Small intestine (tissue), 7 donors: ENCODE measurements around the gene IQCN. TPM values are rescaled to one million over a fixed set of nuclear protein-coding genes. Genes with fewer than 3 reads are reported as not detected.

Experiments used
- DNase-seq, 2 donors: peaks; one replicate each; pipeline versions ENCODE4 v3.0.0 to v3.0.0-alpha.2; 2013
- FAIRE-seq: peaks from 2 replicates; lab custom pipeline; 2012; peaks lifted over from hg19 to GRCh38; lab: Jason Lieb, UNC
- H3K27ac ChIP-seq, 3 donors: one replicate each; pipeline ENCODE4 v1.5.1; 2013; ENCODE audit warnings: low read length in 2 of 3, mild to moderate bottlenecking in 2 of 3, control low read depth in 1 of 3, inconsistent platforms in 1 of 3, low read depth in 1 of 3, moderate library complexity in 1 of 3
- H3K27me3 ChIP-seq, 3 donors: one replicate each; pipeline ENCODE4 v1.6.1; 2013; ENCODE audit warnings: low read length in 3 of 3, inconsistent platforms in 1 of 3; ENCODE audit not compliant: control insufficient read depth in 3 of 3, insufficient read depth in 3 of 3
- H3K36me3 ChIP-seq, 3 donors: one replicate each; pipeline ENCODE4 v1.6.1; 2013; ENCODE audit warnings: low read length in 3 of 3, inconsistent platforms in 1 of 3, low read depth in 1 of 3, mild to moderate bottlenecking in 1 of 3, moderate library complexity in 1 of 3; ENCODE audit not compliant: control insufficient read depth in 3 of 3, insufficient read depth in 2 of 3
- H3K4me1 ChIP-seq, 3 donors: one replicate each; pipeline ENCODE4 v1.6.1; 2013; ENCODE audit warnings: low read length in 2 of 3, inconsistent platforms in 1 of 3, low read depth in 1 of 3, mild to moderate bottlenecking in 1 of 3, moderate library complexity in 1 of 3; ENCODE audit not compliant: control insufficient read depth in 3 of 3, insufficient read depth in 2 of 3
- H3K4me3 ChIP-seq, 3 donors: one replicate each; pipeline ENCODE4 v1.5.1; 2013; ENCODE audit warnings: low read length in 3 of 3, control low read depth in 1 of 3, inconsistent platforms in 1 of 3, low read depth in 1 of 3, mild to moderate bottlenecking in 1 of 3, moderate library complexity in 1 of 3
- H3K9me3 ChIP-seq, 2 donors: one replicate each; pipeline ENCODE4 v1.6.1; 2013; ENCODE audit warnings: low read depth in 1 of 2, low read length in 1 of 2; ENCODE audit not compliant: control insufficient read depth in 2 of 2, insufficient read depth in 1 of 2
- WGBS, 3 donors: extraction: QIAGEN DNeasy Blood & Tissue Kit; methylation state at CpG; one replicate each; pipeline ENCODE4 v1.1.7; 2013; 5-methylcytosine and 5-hydroxymethylcytosine counted together
- polyA plus RNA-seq, 4 donors: library from polyadenylated mRNA; stranded (reverse) in 3 of 4; unstranded in 1 of 4; fragments of 200-250 nt in 3 of 4; fragments of 120-200 nt in 1 of 4; gene quantifications; one replicate each; pipeline versions ENCODE4 v1.2.1 to v1.2.3, GENCODE V29; 2013
- donor health status: healthy with polysubstance abuse.
- donor health status: control.
- donor health status: control.
- donor health status: Bipolar disorder and iron deficiency.
- donor health status: healthy.

The IQCN gene
- polyA plus RNA-seq, 4 donors: 1.5 to 15.2 (median 4.9) TPM

GRCh38 chr19:18281082-18282020 lies 7.1 kb upstream of the IQCN start, which contains the start of gene JUND:
JUND (minus strand) TSS chr19:18281622; CDS start chr19:18281484, 138 bp downstream.
- Histone ChIP-seq H3K27me3 (no peaks in the 10 kb centered on the region), H3K36me3 (peaks cover 3 to 33% (median 9%) of the 10 kb centered on the region in 3 donors), H3K4me1 (peaks cover 0 to 34% (median 4%) of the 10 kb centered on the region in 3 donors), H3K4me3 (peak within 1 kb of the TSS; percentile 93 to 99 (median 98)), H3K9me3 (peaks cover 0 to 3% of the 10 kb centered on the region in 2 donors), H3K27ac (peak within 1 kb of the TSS; percentile 98 to 100 (median 100))
- FAIRE-seq: no peak
- WGBS, 3 donors: 0% methylated on average over 44 to 138 of the region's 138 CpGs
- peak; percentile 96 to 100 for DNase-seq

- peaks cover 0 to 3% of the 10 kb centered on the region in 2 donors for H3K9me3 ChIP-seq
- H3K36me3 ChIP-seq: peaks cover 3 to 42% (median 9%) of the 10 kb centered on the region in 3 donors
- DNase-seq (peak; percentile 83 to 85), FAIRE-seq (no peak)
- H3K27ac ChIP-seq: peak overlapping the region; percentile 93 to 100 (median 100)
- peaks cover 0 to 43% (median 3%) of the 10 kb centered on the region in 3 donors for H3K4me1 ChIP-seq
- 0 to 1% (median 1%) methylated on average over 34 to 111 of the region's 111 CpGs for WGBS, 3 donors
- peak overlapping the region; percentile 93 to 99 (median 98) for H3K4me3 ChIP-seq
- no peaks in the 10 kb centered on the region for H3K27me3 ChIP-seq
Measured at GRCh38 chr19:18280247-18281081, 6.2 kb upstream of the IQCN start.

DNA sequence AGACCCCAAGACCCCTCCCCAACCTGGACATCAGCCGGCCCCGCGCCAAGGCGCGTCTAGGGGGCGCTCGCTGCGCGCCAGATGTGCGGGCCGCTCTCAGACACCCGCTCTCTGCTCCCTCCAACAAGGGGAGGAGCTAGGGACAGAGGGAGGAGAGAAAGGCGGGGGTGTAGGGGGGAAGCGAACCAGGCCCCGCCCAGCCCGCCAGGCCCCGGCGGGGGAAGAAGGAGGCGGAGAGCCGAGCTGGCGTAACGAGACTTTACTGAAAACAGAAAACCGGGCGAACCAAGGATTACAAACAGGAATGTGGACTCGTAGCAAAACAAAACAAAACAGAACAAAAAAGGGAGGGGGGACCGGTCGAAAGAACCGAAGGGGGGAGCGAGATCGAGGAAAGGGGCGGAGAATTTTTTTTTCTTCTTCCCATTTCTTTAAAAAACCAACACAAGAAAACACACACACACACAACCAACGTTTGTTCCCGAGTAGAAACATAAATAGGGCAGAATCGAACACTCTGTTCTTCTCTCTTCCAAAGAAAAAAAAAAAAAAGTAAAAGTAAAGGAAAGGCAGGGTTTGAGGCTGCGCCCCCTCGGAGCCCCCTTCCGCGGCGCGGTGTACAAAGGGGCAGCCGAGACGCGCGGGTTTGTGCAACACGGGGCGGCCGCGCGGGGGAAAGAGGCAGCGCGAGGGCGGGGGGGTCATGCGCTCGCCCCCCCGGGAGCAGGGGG lies 5.4 kb upstream of the IQCN start:
- Histone ChIP-seq H3K4me1 (peaks cover 0 to 43% (median 2%) of the 10 kb centered on the region in 3 donors), H3K27ac (peak overlapping the region; percentile 93 to 100 (median 100)), H3K27me3 (no peaks in the 10 kb centered on the region), H3K36me3 (peaks cover 3 to 50% (median 9%) of the 10 kb centered on the region in 3 donors), H3K4me3 (peak overlapping the region; percentile 93 to 99 (median 98)), H3K9me3 (peaks cover 0 to 3% of the 10 kb centered on the region in 2 donors)
- 0 to 1% (median 1%) methylated on average over 44 to 55 of the region's 55 CpGs for WGBS, 3 donors
- FAIRE-seq: no peak
- peak; percentile 95 to 96 for DNase-seq

DNA sequence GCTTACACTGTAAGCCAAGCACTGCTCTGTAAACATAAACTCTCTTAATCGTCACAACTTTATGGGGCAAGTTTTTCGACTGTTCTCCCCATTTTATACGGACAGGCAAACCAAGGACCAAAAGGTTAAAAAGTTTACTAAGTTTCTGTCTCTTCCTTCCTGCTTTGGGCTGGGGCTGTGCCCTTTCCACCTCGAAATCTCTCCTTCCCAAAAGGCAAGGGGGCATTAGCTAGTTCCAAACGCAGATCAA lies 4.9 kb upstream of the IQCN start:
- WGBS, 3 donors: 0 to 3% (median 1%) methylated on average over 5 of the region's 5 CpGs
- Histone ChIP-seq H3K27me3 (no peaks in the 10 kb centered on the region), H3K9me3 (peaks cover 0 to 3% of the 10 kb centered on the region in 2 donors), H3K27ac (peak overlapping the region; percentile 93 to 100 (median 100)), H3K4me1 (peaks cover 0 to 45% (median 2%) of the 10 kb centered on the region in 3 donors), H3K4me3 (peak overlapping the region; percentile 46 to 99 (median 98)), H3K36me3 (peaks cover 3 to 53% (median 9%) of the 10 kb centered on the region in 3 donors)
- FAIRE-seq (no peak), DNase-seq (no peak)

GRCh38 chr19:18278521-18279265 lies 4.4 kb upstream of the IQCN start:
- H3K27me3 ChIP-seq: no peaks in the 10 kb centered on the region
- FAIRE-seq (no peak), DNase-seq (peak; percentile 53 to 71)
- H3K9me3 ChIP-seq: peaks cover 0 to 3% of the 10 kb centered on the region in 2 donors
- peaks cover 0 to 50% (median 2%) of the 10 kb centered on the region in 3 donors for H3K4me1 ChIP-seq
- WGBS, 3 donors: 52 to 57% (median 56%) methylated on average over 10 of the region's 10 CpGs
- peak overlapping the region; percentile 93 to 100 (median 100) for H3K27ac ChIP-seq
- peaks cover 3 to 58% (median 9%) of the 10 kb centered on the region in 3 donors for H3K36me3 ChIP-seq
- H3K4me3 ChIP-seq: peak overlapping the region; percentile 46 to 99 (median 98)

DNA sequence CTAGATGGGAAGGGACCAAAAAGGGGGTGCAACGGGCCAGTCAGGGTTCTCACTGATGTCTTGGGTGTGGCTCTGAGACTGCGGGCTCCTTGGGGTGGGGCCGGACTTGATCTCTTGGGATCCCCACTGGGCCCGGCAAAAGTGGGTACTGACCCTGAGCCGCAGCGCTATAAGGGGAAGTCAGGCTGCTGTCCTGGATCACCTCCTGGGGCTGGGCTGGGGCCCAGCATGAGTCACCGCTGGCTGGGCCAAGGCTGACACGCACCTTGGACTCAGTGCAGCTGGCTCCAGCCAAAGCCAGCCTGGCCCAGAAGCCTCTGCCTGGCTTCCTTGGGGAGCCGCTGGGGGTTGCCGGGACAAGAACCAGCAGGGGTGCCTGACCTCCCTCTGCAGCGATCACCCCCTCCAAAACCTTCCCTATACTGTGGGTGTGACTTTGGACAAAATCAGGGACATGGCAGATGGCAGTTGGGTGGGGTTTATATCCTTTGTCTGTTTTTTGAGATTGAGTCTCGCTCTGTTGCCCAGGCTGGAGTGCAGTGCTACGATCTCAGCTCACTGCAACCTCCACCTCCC lies 617 bp upstream of the IQCN start:
- peak overlapping the region; percentile 71 to 86 (median 74) for H3K27ac ChIP-seq
- peak; percentile 95 for DNase-seq
- WGBS, 3 donors: 6 to 33% (median 32%) methylated on average over 12 to 13 of the region's 13 CpGs
- no peaks in the 10 kb centered on the region for H3K27me3 ChIP-seq
- H3K36me3 ChIP-seq: peaks cover 3 to 60% (median 9%) of the 10 kb centered on the region in 3 donors
- no peak for FAIRE-seq
- no peak overlapping the region for H3K4me3 ChIP-seq
- no peaks in the 10 kb centered on the region for H3K9me3 ChIP-seq
- peaks cover 0 to 36% (median 0%) of the 10 kb centered on the region in 3 donors for H3K4me1 ChIP-seq

DNA sequence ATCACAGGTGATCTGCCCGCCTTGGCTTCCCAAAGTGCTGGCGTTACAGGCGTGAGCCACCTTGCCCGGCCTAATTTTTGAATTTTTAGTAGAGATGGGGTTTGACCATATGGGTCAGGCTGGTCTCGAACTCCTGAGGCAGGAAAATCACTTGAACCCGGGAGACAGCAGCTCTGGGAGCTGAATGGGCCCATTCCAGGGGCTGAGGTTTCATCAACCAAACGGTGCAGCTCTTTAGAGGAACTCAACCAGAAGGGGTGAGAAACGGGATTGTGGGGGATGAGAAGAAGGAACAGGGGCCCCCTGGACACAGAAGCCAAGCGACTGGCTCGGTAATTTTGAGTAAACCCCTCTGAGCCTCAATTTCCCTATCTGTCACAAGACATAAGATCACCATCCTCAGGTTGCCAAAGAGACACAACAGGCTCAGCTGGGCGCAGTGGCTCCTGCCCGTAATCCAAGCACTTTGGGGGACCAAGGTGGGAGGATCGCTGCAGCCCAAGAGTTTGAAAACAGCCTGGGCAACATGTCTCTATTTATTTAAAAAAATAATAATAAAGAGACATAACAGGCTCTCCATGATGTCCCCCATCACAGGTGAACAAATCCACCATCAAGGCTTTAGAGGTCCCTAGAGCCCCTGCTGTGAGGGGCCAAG lies 562 bp downstream of the IQCN start:
- WGBS, 3 donors: 91 to 96% (median 94%) methylated on average over 13 of the region's 13 CpGs
- peaks cover 0 to 32% (median 0%) of the 10 kb centered on the region in 3 donors for H3K4me1 ChIP-seq
- no peaks in the 10 kb centered on the region for H3K9me3 ChIP-seq
- H3K4me3 ChIP-seq: no peak overlapping the region
- no peaks in the 10 kb centered on the region for H3K27me3 ChIP-seq
- peak overlapping the region; percentile 71 to 86 (median 74) for H3K27ac ChIP-seq
- peak in 1 of 2 donors; percentile 29 for DNase-seq
- no peak for FAIRE-seq
- peaks cover 2 to 61% (median 3%) of the 10 kb centered on the region in 3 donors for H3K36me3 ChIP-seq
